NOMO-1 treated with dmso at 0.1 percent for 144 hours (cell line): ENCODE results near the gene UBE2G1.
"Not testable (repeated sequence)": the region's sequence is repeated elsewhere in the genome, so short reads cannot be mapped to it uniquely, and the experiment has no call there.

Experiments
- DNase-seq: peaks from one replicate; lab custom pipeline; 2025; ENCODE audit not compliant: unreplicated experiment; lab: John Stamatoyannopoulos, UW

Gene UBE2G1

GRCh38 chr17:4307179-4307930 is 59.1 kb downstream of the UBE2G1 start:
- DNase-seq = no peak

DNA sequence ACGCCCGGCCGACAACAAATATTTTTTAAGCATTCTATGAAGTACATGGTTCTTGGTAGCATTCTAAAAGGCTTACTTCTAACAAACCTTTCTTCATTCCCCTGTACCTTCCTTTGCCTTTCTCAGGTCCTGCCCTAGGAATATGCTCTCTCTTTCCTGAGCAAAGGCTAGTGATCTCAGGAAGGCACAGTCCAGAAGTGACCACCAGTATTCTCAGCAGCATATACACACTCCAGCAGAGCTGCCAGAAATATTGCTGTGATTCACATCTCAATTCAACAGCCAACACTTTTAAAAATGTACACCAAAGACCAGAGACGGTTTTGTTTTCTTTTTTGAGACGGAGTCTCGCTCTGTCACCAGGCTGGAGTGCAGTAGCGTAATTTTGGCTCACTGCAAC is 61.3 kb downstream of the UBE2G1 start:
- no peak for DNase-seq

DNA sequence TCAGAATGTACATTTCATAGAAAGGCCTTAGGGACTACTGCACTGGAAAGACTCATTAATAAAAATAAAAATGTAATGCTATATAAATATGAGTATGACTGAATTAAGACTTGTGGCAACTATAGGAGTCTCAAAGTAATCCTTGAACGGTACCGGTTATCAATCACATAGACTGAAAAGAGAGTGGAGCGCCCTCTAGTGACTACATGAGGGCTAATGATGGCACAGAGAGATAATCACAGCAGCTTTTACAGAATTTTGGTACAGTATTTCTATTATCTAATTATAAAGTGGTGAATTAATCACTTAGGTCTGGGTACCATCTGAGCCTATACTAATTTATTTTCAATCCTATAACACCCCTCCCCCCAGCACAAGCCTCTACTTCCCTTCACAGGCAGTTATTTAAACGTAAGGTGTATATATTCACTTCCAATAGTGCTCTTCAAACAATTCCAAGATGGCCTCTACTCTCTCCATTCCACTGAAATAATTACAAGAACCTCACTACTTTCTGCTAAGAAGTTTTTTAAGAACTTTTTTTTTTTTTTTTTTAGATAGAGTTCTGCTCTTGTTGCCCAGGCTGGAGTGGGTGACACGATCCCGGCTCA is 62.0 kb downstream of the UBE2G1 start:
- DNase-seq = no peak

DNA sequence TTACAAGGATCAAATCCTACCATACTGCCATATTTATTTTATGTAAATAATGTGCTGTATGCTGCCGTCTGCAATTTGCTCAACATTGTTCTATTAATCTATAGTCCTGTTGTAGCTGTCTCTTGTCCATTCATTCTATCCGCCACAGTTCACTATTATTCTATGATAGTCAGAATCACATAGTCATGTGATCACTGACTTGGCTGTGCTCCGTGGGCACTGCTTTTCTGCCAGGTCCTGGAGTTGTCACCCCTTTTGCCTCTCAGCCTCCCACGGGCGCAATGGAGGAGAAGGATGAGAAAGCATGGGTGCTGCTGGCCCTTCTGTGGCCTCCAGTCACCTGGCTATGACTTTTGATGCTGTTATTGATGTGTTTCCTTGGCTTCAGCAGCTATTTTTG is 65.4 kb downstream of the UBE2G1 start:
- DNase-seq = no peak

DNA sequence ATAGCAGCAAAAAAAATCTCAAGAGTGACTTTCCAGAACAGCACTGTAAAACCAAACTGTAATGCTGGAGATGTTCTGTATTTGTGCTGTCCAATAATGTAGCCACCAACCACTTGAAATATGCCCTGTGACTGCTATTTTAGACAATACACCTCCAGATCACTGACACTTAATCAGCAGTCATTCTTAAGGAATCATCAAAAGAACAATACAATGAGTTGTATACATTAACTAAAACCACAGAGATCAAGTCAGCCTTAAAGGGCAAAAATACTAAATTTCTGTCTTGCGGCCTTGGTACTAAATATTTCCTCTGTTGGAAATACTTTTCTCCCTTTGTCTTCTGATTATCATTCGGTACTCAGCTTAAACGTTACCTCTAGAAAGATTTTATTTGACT is 69.1 kb downstream of the UBE2G1 start:
- DNase-seq = no peak

- no peak for DNase-seq
Observed at GRCh38 chr17:4295686-4296085, 70.8 kb downstream of the UBE2G1 start.

- no peak for DNase-seq
Observed at GRCh38 chr17:4293572-4293971, 72.9 kb downstream of the UBE2G1 start.

- no peak for DNase-seq
Observed at GRCh38 chr17:4287710-4288109, 78.8 kb downstream of the UBE2G1 start.

- DNase-seq = no peak
Observed at GRCh38 chr17:4276514-4276913, 90.0 kb downstream of the UBE2G1 start.

- DNase-seq = no peak
Observed at GRCh38 chr17:4272972-4273368, 93.5 kb downstream of the UBE2G1 start.

- no peak for DNase-seq
Observed at GRCh38 chr17:4272213-4272971, 94.1 kb downstream of the UBE2G1 start.

DNA sequence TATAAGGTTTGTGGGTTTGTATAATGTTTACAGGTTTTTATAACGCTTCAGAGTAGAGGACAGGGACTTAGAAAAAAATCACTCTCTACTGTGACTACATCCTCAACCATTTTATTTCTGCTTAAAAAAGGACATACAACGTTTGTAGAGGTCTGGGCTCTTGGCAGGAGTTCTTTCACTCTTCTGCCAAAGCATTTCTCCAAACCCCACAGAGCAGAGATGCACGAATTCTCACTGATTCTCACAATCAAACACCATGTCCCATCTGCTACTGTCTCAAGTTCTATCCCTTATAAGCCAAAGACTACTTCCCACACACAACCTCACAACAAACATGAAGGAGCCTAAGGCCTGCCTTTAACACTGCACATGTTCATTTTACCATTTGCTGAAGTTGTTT is 95.7 kb downstream of the UBE2G1 start:
- DNase-seq = no peak

DNA sequence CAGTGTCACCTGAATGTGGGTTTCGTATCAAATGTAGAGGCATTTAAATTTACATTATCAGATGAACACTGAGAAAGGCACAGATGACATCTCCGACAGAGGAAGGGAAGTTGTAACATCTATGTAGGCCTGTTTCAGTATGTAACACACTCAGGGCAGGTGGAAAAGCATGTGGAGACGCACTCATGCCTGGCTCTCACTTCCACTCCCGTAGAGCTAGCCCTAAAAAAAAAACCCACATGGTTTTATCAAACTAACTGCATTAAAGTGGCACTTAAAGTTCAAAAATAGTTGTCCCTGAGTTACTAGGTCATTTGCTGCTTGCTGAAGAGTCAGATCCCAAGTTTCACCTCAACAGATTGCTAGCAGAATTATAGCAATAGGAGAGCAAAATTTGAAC is 96.6 kb downstream of the UBE2G1 start:
- DNase-seq = no peak

GRCh38 chr17:4267402-4267801 is 99.1 kb downstream of the UBE2G1 start:
- no peak for DNase-seq

DNA sequence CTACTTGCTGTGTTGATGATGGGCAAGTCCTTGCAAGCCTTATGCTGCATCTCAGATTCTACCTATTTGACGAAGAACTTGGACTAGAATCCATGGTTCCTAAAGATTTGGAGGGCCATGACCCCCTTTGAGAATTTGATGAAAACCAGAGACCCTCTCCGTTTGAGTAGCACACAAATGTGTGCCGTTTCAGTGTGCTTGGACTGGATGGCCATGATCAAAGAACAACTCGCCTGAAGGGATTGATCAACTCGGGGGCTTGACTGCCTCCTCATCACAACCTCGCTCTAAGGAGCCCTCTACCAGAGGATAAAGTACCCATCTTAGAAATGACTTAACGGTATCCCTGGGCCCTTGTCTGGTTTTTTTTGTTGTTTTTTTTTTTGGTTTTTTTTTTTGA is 99.9 kb downstream of the UBE2G1 start:
- DNase-seq = no peak

DNA sequence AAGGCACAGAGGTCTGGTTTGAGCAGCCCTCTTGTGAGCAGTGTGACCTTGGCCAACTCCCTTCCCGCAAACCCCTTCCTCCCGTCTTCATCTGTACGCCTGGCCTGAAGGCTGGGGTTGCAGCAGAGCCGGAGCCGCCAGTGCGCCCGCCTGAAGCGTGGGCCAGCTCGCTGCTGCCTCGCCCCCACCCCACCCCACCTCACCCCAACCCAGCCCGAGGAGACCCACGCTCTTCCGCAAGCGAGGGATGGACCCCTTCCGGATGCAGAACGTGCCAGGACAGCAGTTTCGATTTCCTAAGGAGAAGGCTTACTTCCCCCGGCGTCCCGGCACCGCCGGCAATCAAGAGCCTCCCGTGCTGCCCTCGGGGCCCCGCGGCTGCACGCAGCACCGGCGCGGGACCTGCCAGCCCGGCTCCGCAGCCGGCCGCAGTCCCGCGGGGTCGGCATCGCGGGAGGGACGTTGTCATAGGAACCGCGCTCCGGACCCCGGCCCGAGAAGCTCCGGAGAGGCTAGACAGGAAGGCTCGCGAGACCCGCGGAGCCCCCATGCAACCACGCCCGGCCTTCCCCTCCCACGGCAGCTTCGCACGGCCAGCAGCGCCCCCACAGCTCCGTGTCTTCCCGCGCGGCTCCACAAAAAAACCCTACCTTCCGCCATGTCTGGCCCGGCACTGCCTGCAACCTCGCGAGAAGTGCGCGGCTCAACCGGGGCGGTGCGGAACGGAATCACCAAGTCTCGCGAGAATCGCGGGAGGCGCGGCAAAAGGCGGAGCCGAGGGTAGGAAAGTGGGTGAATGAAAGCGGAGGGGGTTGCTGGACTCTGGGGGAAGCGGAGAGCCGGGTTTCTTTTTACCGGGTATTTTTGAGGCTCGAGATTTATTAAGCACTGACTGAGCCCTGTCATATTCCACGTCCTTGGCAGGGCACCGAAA is 102.9 kb downstream of the UBE2G1 start, which contains the start of gene ANKFY1:
ANKFY1 (minus strand) TSS at position 698 of the 934 bp plus-strand sequence; CDS start at position 660, 38 bp downstream.
- DNase-seq = peak; percentile 95

GRCh38 chr17:4262703-4263102 is 103.8 kb downstream of the UBE2G1 start:
- DNase-seq = no peak

DNA sequence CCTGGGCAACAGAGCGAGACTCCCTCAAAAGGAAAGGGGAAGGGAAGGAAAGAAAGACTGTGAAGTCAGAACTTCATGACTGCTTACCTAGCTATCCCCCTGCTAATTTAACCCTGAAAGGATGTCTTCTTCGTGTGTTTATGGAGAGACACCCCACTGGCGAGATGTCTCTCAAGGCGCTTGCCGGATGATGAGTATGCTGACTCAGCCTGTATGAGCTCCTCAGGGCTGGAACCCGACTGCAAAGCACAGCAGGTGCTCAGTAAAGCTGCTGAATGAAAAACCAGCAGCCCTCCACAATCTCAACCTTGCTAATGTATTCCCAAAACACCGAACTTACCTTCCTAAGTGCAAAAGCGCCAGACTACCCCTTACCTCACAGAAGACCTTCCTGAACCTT is 105.0 kb downstream of the UBE2G1 start:
- DNase-seq = no peak

GRCh38 chr17:4258867-4259266 is 107.6 kb downstream of the UBE2G1 start:
- DNase-seq = no peak

DNA sequence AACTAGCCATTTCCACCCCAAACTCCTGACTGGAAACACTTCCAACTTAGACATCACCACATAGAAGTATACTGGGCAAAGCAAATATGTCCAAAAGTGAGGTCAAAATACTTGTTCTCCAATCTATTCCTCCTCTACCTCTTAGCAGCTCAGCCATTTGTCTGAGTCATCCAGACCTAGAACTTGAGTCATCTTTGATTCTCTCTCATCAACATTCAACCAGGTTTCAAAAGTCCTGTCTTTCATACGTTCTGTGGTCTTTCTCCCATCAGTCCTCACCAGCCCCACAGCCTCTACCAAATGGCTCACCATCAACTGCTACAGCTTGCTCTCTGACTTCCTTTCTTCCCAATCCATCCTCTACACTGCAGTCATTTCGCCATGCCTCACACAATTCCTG is 109.5 kb downstream of the UBE2G1 start:
- DNase-seq = no peak

GRCh38 chr17:4255271-4255670 is 111.2 kb downstream of the UBE2G1 start:
- DNase-seq = not testable (repeated sequence)
